Spleen (tissue), 11 donors: ENCODE data around the gene OTOP1. TPM values are rescaled to one million over a fixed set of nuclear protein-coding genes. Genes with fewer than 3 reads are reported as not detected.
"Not testable (repeated sequence)": the region's sequence is repeated elsewhere in the genome, so short reads cannot be mapped to it uniquely, and the experiment has no call there.

Source experiments
- DNase-seq: peaks from one replicate; pipeline ENCODE4 v3.0.0-alpha.2; 2020
- H3K27ac ChIP-seq, 8 donors: fragments of 200-600 bp; sonication (generic) in 7 of 8; 1 replicate in 4 of 8; 2 replicates in 4 of 8; pipeline versions ENCODE4 v1.5.0 to v1.8.0; 2016 to 2021; ENCODE audit warnings: inconsistent platforms in 4 of 8, mild to moderate bottlenecking in 4 of 8, moderate library complexity in 1 of 8
- H3K27me3 ChIP-seq, 7 donors: fragments of 200-600 bp; sonication (generic) in 6 of 7; replicated peaks in 1 of 7; 1 replicate in 4 of 7; 2 replicates in 3 of 7; pipeline versions ENCODE4 v1.5.0 to v1.8.0; 2016 to 2021; ENCODE audit warnings: inconsistent platforms in 3 of 7, mild to moderate bottlenecking in 1 of 7
- H3K36me3 ChIP-seq, 6 donors: fragments of 200-600 bp; sonication (generic) in 5 of 6; 1 replicate in 4 of 6; 2 replicates in 2 of 6; pipeline versions ENCODE4 v1.5.0 to v1.8.0; 2016 to 2021; ENCODE audit warnings: inconsistent platforms in 2 of 6
- H3K4me1 ChIP-seq, 6 donors: fragments of 200-600 bp; sonication (generic) in 5 of 6; 1 replicate in 3 of 6; 2 replicates in 3 of 6; pipeline versions ENCODE4 v1.5.0 to v1.8.0; 2016 to 2021; ENCODE audit warnings: inconsistent platforms in 3 of 6
- H3K4me3 ChIP-seq, 8 donors: fragments of 200-600 bp; sonication (generic) in 7 of 8; 1 replicate in 4 of 8; 2 replicates in 4 of 8; pipeline versions ENCODE4 v1.5.0 to v1.8.0; 2016 to 2021; ENCODE audit warnings: inconsistent platforms in 4 of 8, mild to moderate bottlenecking in 4 of 8, moderate library complexity in 2 of 8
- H3K9me3 ChIP-seq, 8 donors: fragments of 200-600 bp; sonication (generic) in 7 of 8; 1 replicate in 4 of 8; 2 replicates in 4 of 8; pipeline versions ENCODE4 v1.5.0 to v1.8.0; 2016 to 2021; ENCODE audit warnings: inconsistent platforms in 4 of 8
- CTCF ChIP-seq, 11 experiments: fragments of 200-600 bp in 7 of 11; fragments of 450-650 bp in 4 of 11; sonication (generic) in 4 of 11; IDR thresholded peaks in 8 of 11; conservative IDR thresholded peaks in 3 of 11; 1 replicate in 7 of 11; 2 replicates in 4 of 11; pipeline versions ENCODE4 v1.4.0 to v1.8.0; 2016 to 2021; ENCODE audit warnings: antibody characterized with exemption in 11 of 11, inconsistent platforms in 4 of 11, mild to moderate bottlenecking in 1 of 11
- POLR2A ChIP-seq, 3 donors: fragments of 450-650 bp; IDR thresholded peaks; one replicate each; pipeline ENCODE4 v1.5.1; 2017; ENCODE audit warnings: antibody characterized with exemption in 3 of 3, mild to moderate bottlenecking in 1 of 3
- POLR2AphosphoS5 ChIP-seq, 3 donors: sonication (generic); formaldehyde crosslinking; IDR thresholded peaks; one replicate each; pipeline ENCODE4 v1.5.1; 2017; ENCODE audit warnings: antibody characterized with exemption in 3 of 3
- WGBS, 5 donors: extraction: QIAGEN DNeasy Blood & Tissue Kit in 3 of 5; methylation state at CpG; one replicate each; pipeline versions ENCODE4 v1.1.5 to v1.1.7; 2013 to 2018; 5-methylcytosine and 5-hydroxymethylcytosine counted together
- intact Hi-C: fragments of 100-400 bp; cut with DNase I; formaldehyde crosslinking; loops from one replicate; pipeline ENCODE4 v1.15.0; 2023; ENCODE audit warnings: low total_unique reads
- polyA plus RNA-seq, 3 donors: library from polyadenylated mRNA; stranded (reverse); fragments of 200-250 nt; gene quantifications; one replicate each; pipeline ENCODE4 v1.2.1, GENCODE V29; 2013
- total RNA-seq, 7 donors: library from RNA; depleted of rRNA in 3 of 7; stranded (reverse); fragments of >200 nt in 3 of 7; fragmentation: NEBNext Ultra II Directional in 4 of 7; extraction: Animal tissue kit (Norgen Biotek cat#: 25700) in 4 of 7; gene quantifications; one replicate each; pipeline versions ENCODE4 v1.1.0 to v1.2.1, GENCODE V29; 2016 to 2021
- donor health status: healthy with polysubstance abuse.
- donor health status: DM: no; HTN: no; CAD: no; lungs with moderate emphysema.
- donor health status: DM: no; HTN: no; CAD: no.
- donor health status: Bipolar disorder and iron deficiency.
- donor health status: healthy.
- donor health status: DM: no; HTN: no; CAD: no.
- donor health status: DM: yes; HTN: yes; CAD: no.

OTOP1 gene
- total and polyA plus RNA-seq, 10 donors = not detected

GRCh38 chr4:4185528-4185927 lies 41.2 kb downstream of the OTOP1 start:
- Histone ChIP-seq H3K4me3 (no peak overlapping the region), H3K27me3 (peaks cover 0 to 38% (median 0%) of the 10 kb centered on the region in 7 donors), H3K4me1 (no peaks in the 10 kb centered on the region), H3K36me3 (no peaks in the 10 kb centered on the region), H3K27ac (no peak overlapping the region), H3K9me3 (no peaks in the 10 kb centered on the region)
- DNase-seq = no peak
- no peak for TF ChIP-seq POLR2AphosphoS5 (IDR thresholded peaks at IDR 0.05)
- TF ChIP-seq CTCF (IDR thresholded peaks at IDR 0.05 in 8 of 11, conservative IDR thresholded peaks at IDR 0.05 in 3 of 11) = no peak
- no peak for TF ChIP-seq POLR2A (IDR thresholded peaks at IDR 0.05)
- intact Hi-C loops = no loop called here
- 69 to 80% (median 77%) methylated on average over 3 of the region's 3 CpGs for WGBS, 5 donors

DNA sequence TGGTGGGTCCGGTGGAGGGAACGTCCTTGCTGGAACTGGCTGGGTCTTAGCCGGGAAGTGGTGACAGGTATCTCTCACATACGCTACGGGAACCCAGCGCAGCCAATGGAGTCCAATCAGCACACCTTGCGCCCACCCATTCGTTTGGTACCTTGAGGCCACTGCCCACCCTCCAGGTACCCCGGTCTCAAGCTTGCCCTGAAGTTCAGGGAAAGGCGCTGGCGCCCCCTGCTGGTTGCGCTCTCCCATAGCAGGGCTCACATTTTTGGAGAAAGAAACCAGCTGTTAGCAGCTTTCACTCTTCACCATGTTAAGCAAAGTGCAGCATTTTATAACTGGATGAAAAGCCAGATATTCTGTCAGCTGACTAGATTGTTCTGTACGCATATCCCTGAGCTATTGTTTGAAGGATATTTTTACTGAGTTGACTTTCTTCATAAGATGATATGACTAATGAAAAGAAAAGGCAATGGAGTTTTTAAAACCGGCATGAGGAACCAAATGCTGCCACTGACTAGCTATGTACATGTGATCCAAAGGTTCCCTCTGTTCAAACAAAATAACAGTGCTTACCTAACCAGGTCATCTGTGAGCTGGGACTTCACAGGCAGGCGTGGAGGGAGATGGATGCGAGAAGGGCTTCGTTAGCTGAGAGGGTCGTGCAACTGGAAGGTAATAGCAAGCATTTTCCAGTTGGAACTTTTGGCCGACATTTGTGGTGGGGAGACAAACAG lies 43.7 kb downstream of the OTOP1 start:
- TF ChIP-seq CTCF (IDR thresholded peaks at IDR 0.05 in 8 of 11, conservative IDR thresholded peaks at IDR 0.05 in 3 of 11) (peak in 6 of 11 experiments; percentile 29 to 56 (median 48)), POLR2AphosphoS5 (IDR thresholded peaks at IDR 0.05) (no peak), POLR2A (IDR thresholded peaks at IDR 0.05) (no peak)
- Histone ChIP-seq H3K4me1 (no peaks in the 10 kb centered on the region), H3K36me3 (no peaks in the 10 kb centered on the region), H3K4me3 (no peak overlapping the region), H3K27ac (no peak overlapping the region), H3K9me3 (no peaks in the 10 kb centered on the region), H3K27me3 (peaks cover 0 to 36% (median 0%) of the 10 kb centered on the region in 7 donors)
- 43 to 68% (median 49%) methylated on average over 11 to 19 of the region's 19 CpGs for WGBS, 5 donors
- DNase-seq = no peak
- intact Hi-C loops = no loop called here

DNA sequence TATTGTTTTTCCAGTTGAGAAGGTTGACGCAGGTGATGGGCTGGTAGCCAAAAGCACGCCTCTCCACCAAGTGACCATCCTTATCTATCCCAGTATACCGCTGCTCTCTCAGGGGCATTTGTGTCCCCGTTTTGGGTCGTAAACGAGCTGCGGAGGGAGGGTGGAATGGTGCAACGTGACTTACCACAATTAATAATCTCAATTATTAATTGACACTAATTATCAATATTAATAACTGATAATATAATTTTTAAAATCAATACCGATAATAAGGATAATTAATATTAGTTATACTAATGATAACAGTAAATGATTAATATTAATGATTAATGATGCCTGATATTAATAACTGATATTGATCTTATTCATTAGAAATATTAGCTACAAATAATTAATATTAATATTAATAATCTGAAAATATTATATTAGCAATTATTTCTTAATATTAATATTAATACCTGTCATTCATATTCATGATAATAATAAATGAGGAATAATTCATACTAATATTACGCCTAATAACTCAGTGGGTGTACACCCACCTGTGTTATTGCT lies 56.1 kb downstream of the OTOP1 start:
- no peaks in the 10 kb centered on the region for H3K36me3 ChIP-seq
- peaks cover 0 to 23% (median 0%) of the 10 kb centered on the region in 7 donors for H3K27me3 ChIP-seq
- no peak overlapping the region for H3K27ac ChIP-seq
- intact Hi-C loops = no loop called here
- no peaks in the 10 kb centered on the region for H3K4me1 ChIP-seq
- H3K4me3 ChIP-seq = no peak overlapping the region
- H3K9me3 ChIP-seq = no peaks in the 10 kb centered on the region
- no peak for TF ChIP-seq POLR2A (IDR thresholded peaks at IDR 0.05)
- TF ChIP-seq CTCF (IDR thresholded peaks at IDR 0.05 in 8 of 11, conservative IDR thresholded peaks at IDR 0.05 in 3 of 11) = no peak
- TF ChIP-seq POLR2AphosphoS5 (IDR thresholded peaks at IDR 0.05) = no peak
- 87 to 92% (median 89%) methylated on average over 10 of the region's 10 CpGs for WGBS, 5 donors
- DNase-seq = no peak

DNA sequence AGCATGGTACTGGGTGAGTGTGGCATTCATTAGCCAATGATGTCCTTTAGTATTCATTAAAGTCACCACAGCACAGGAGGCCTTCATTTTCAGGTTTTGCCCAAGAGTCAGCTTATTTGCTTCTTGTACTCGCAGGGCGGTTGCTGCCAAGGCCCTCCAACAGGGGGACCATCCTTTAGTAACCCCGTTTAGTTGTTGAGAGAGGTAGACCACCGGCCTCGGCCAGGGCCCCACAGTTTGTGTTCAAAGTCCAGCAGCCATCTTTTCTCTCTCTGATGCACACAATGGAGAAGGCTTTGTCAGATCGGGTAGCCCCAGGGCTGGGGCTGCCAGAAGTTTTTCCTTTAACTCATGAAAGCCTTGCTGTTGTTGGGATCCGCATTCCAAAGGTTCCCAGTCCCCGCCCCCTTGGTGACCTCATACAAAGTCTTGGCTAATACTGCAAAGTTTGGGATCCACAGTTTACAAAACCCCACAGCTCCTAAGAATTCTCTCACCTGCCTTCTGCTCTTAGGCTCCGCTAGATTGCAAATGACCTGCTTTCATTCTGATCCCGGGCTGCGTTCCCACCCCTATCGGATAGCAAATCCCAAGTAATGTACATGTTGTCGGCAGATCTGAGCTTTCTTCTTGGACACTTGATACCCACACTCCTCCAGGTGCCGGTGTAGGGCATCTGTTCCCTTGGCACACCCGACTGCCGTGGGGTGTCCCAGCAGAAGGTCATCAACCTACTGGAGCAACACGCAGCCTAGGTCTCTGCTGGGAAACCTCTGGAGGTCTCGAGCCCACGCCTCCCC lies 58.5 kb downstream of the OTOP1 start:
- WGBS, 5 donors = 83 to 89% (median 86%) methylated on average over 13 to 19 of the region's 19 CpGs

GRCh38 chr4:4166986-4167385 lies 59.7 kb downstream of the OTOP1 start:
- H3K27me3 ChIP-seq = peaks cover 0 to 13% (median 0%) of the 10 kb centered on the region in 7 donors
- intact Hi-C loops, DNase-seq, H3K4me1 ChIP-seq, H3K27ac ChIP-seq, H3K9me3 ChIP-seq, H3K36me3 ChIP-seq, H3K4me3 ChIP-seq: not testable (repeated sequence)
- 68 to 82% (median 72%) methylated on average over 12 to 13 of the region's 13 CpGs for WGBS, 5 donors

More for the DNA sequence above, 58.5 kb downstream of the OTOP1 start:
- H3K27me3 ChIP-seq = peaks cover 0 to 18% (median 0%) of the 10 kb centered on the region in 7 donors
- H3K9me3 ChIP-seq, H3K36me3 ChIP-seq, H3K27ac ChIP-seq, H3K4me1 ChIP-seq, H3K4me3 ChIP-seq, DNase-seq, intact Hi-C loops: not testable (repeated sequence)

DNA sequence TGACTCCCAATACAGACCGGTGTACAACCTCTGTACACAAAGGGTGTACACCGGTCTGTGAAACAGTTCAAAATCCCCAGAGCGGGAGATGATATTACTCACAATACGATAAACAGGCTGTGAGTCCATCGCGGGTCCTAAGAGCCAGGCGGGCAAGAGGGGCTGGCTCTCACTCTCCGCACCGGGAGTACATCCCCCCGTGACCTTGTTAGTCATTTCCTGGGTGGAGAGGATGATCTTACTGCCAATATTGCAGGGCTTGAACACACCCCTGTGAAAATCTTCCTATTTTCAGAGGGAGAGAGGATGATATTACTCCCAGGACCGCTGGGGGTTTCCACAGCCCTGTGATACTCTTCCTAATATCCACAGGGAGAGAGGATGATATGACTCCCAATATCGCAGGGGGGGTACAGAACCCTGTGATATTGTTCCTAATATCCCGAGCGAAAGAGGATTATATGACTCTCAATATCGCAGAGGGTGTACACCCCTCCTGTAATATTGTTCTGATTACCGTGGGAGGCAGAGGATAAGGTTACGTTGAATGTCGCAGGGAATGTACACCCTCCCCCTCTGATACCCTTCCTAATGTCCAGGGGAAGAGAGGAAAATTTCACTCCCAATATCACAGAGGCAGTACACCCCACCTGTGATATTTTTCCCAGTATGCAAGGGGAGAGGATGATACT lies 60.9 kb downstream of the OTOP1 start:
- H3K27me3 ChIP-seq, H3K9me3 ChIP-seq, H3K4me1 ChIP-seq, H3K27ac ChIP-seq, H3K36me3 ChIP-seq, intact Hi-C loops, H3K4me3 ChIP-seq, DNase-seq: not testable (repeated sequence)
- 76 to 88% (median 82%) methylated on average over 16 to 18 of the region's 18 CpGs for WGBS, 5 donors
